Measurements from ENCODE around the gene PPP3CA. TPM values are rescaled to one million over a fixed set of nuclear protein-coding genes. Genes with fewer than 3 reads are reported as not detected.

Gene PPP3CA
- total and polyA plus RNA-seq, 2 of the 13 experiments (the other 11 are each of a cell fraction or from before 2014, with no cell fraction given): 4.8 to 13.2 TPM

GRCh38 chr4:101258883-101259282 lies 88.4 kb downstream of the PPP3CA start:
- POLR2A ChIA-PET: no interaction called here
- Histone ChIP-seq H3K27ac (ENCODE audit: extremely low read length, insufficient read depth, low read length) (no peak overlapping the region), H2AFZ (ENCODE audit: low read length) (no peak overlapping the region), H3K79me2 (ENCODE audit: insufficient read depth, low read length) (peaks cover 8% of the 10 kb centered on the region), H3K4me3 (replicated peaks in 1 of 3; ENCODE audit: insufficient read depth in 1 of 3, low read depth in 2 of 3, low read length in 3 of 3) (no peak overlapping the region), H3K9me3 (ENCODE audit: low read length) (no peaks in the 10 kb centered on the region), H4K20me1 (ENCODE audit: insufficient read depth, low read length) (no peaks in the 10 kb centered on the region; the same call in 1 of the 2 replicates), H3K4me2 (ENCODE audit: low read depth, low read length) (no peak overlapping the region), H3K27me3 (ENCODE audit: control insufficient read depth in 1 of 2, insufficient read depth in 2 of 2, low read length in 2 of 2) (no peaks in the 10 kb centered on the region), H3K9ac (ENCODE audit: insufficient read depth, low read depth, low read length) (no peak overlapping the region), H3K36me3 (replicated peaks in 1 of 2; ENCODE audit: control insufficient read depth in 1 of 2, insufficient read depth in 2 of 2, low read length in 2 of 2) (no peaks in the 10 kb centered on the region), H3K4me1 (ENCODE audit: insufficient read depth, low read length) (peaks cover 28% of the 10 kb centered on the region)
- intact Hi-C loops (cut with micrococcal nuclease; ENCODE audit: unreplicated experiment): no loop called here
- ATAC-seq (no peak), DNase-seq (ENCODE audit: low spot score) (no peak), FAIRE-seq (no peak)
- in situ Hi-C loops (cut with HindIII; ENCODE audit: extremely low pct_ligation_motif_present, low pct_unique_long_range_greater_than_20kb): no loop called here
- BruUV-seq (replicated peaks): no TSS peak
- CTCF ChIA-PET (ENCODE audit: low intra/inter-chr PET ratio, low total read pairs): no interaction called here
- WGBS (ENCODE audit: low lambda C conversion rate): 87% methylated on average over 2 of the region's 2 CpGs
- TF ChIP-seq ZNF318 (CRISPR knock-in tag; IDR thresholded peaks at IDR 0.05): no peak
- no peak for TF ChIP-seq ZNF567 (CRISPR knock-in tag; IDR thresholded peaks at IDR 0.05; ENCODE audit: borderline replicate concordance)
- TF ChIP-seq, protein P1, sequence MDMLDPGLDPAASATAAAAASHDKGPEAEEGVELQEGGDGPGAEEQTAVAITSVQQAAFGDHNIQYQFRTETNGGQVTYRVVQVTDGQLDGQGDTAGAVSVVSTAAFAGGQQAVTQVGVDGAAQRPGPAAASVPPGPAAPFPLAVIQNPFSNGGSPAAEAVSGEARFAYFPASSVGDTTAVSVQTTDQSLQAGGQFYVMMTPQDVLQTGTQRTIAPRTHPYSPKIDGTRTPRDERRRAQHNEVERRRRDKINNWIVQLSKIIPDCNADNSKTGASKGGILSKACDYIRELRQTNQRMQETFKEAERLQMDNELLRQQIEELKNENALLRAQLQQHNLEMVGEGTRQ (IDR thresholded peaks at IDR 0.05; ENCODE audit: low read depth, low read length): no peak
- TF ChIP-seq, protein P1 (CRISPR knock-in tag; IDR thresholded peaks at IDR 0.05; ENCODE audit: borderline replicate concordance): no peak
- no peak for TF ChIP-seq FOSL2 (CRISPR knock-in tag; IDR thresholded peaks at IDR 0.05)
- no peak for TF ChIP-seq EHMT2 (IDR thresholded peaks at IDR 0.05; ENCODE audit: borderline replicate concordance, low read depth, low read length)
- TF ChIP-seq, protein P2, sequence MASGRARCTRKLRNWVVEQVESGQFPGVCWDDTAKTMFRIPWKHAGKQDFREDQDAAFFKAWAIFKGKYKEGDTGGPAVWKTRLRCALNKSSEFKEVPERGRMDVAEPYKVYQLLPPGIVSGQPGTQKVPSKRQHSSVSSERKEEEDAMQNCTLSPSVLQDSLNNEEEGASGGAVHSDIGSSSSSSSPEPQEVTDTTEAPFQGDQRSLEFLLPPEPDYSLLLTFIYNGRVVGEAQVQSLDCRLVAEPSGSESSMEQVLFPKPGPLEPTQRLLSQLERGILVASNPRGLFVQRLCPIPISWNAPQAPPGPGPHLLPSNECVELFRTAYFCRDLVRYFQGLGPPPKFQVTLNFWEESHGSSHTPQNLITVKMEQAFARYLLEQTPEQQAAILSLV (CRISPR knock-in tag; IDR thresholded peaks at IDR 0.05; ENCODE audit: borderline replicate concordance): no peak
- no peak for TF ChIP-seq PITX1 (CRISPR knock-in tag; IDR thresholded peaks at IDR 0.05)
- TF ChIP-seq CAMTA2 (CRISPR knock-in tag; IDR thresholded peaks at IDR 0.05; ENCODE audit: borderline replicate concordance): no peak
- TF ChIP-seq HNRNPK (IDR thresholded peaks at IDR 0.05; ENCODE audit: low read depth, low read length, poor library complexity, severe bottlenecking): no peak
- no peak for TF ChIP-seq CHCHD3 (CRISPR knock-in tag; IDR thresholded peaks at IDR 0.05)
- no peak for TF ChIP-seq ZNF205 (CRISPR knock-in tag; IDR thresholded peaks at IDR 0.05)
- no peak for TF ChIP-seq BORCS8-MEF2B (CRISPR knock-in tag; IDR thresholded peaks at IDR 0.05)
- TF ChIP-seq TMF1 (CRISPR knock-in tag; IDR thresholded peaks at IDR 0.05; ENCODE audit: low read depth): no peak
- no peak for TF ChIP-seq ZNF598 (CRISPR knock-in tag; IDR thresholded peaks at IDR 0.05; ENCODE audit: borderline replicate concordance)
